GM18861 (cell line): ENCODE results near the gene WRAP53.

Experiments used
- ATAC-seq: cut with Tn5 transposase; IDR thresholded peaks from one replicate; pipeline ENCODE4 v1.9.1; 2021; ENCODE audit not compliant: unreplicated experiment

WRAP53 gene

GRCh38 chr17:7677388-7678067 is 10.7 kb upstream of the WRAP53 start:
- ATAC-seq = no peak

GRCh38 chr17:7684851-7685532 is 3.3 kb upstream of the WRAP53 start:
- no peak for ATAC-seq

GRCh38 chr17:7685533-7686221 is 2.6 kb upstream of the WRAP53 start:
- ATAC-seq = peak; percentile 42

GRCh38 chr17:7686222-7687071 is 1.8 kb upstream of the WRAP53 start:
- peak; percentile 31 for ATAC-seq

- ATAC-seq = peak; percentile 25
These were observed 987 bp upstream of the WRAP53 start, which contains the start of gene TP53 for GRCh38 chr17:7687072-7687907. Gene TP53, minus strand, starts transcription at chr17:7687490. Its CDS starts 10,896 bp downstream, at chr17:7676594.

- ATAC-seq = no peak
These were observed 585 bp downstream of the WRAP53 start for GRCh38 chr17:7688808-7689316.

GRCh38 chr17:7695586-7695985 is 7.3 kb downstream of the WRAP53 start:
- no peak for ATAC-seq

- no peak for ATAC-seq
These were observed 9.7 kb downstream of the WRAP53 start for GRCh38 chr17:7697828-7698588.

- ATAC-seq = no peak
These were observed 12.2 kb downstream of the WRAP53 start for GRCh38 chr17:7700510-7700909.

- ATAC-seq = no peak
These were observed 13.4 kb downstream of the WRAP53 start for GRCh38 chr17:7701681-7702080.

- no peak for ATAC-seq
These were observed 14.5 kb downstream of the WRAP53 start for GRCh38 chr17:7702776-7703175.

GRCh38 chr17:7703584-7704479 is 15.6 kb downstream of the WRAP53 start:
- no peak for ATAC-seq

GRCh38 chr17:7704601-7705268 is 16.5 kb downstream of the WRAP53 start, which contains the start of gene EFNB3:
Gene EFNB3, plus strand, starts transcription at chr17:7705202. Its CDS starts 397 bp downstream, at chr17:7705599.
- ATAC-seq = no peak

- ATAC-seq = no peak
These were observed 17.3 kb downstream of the WRAP53 start for GRCh38 chr17:7705269-7706255.

- no peak for ATAC-seq
These were observed 18.5 kb downstream of the WRAP53 start for GRCh38 chr17:7706631-7707354.

GRCh38 chr17:7707446-7707845 is 19.2 kb downstream of the WRAP53 start:
- no peak for ATAC-seq
